PC-9 (cell line): ENCODE data around the gene BANF2. TPM values are rescaled to one million over a fixed set of nuclear protein-coding genes. Genes with fewer than 3 reads are reported as not detected.

Experiments
- BruUV-seq: library from RNA; stranded (reverse); fragments of 400-500 nt; replicated peaks from 2 replicates; lab custom pipeline; 2021; lab: Mats Ljungman, UMichigan
- CTCF ChIA-PET: fragments of 300-600 bp; sonication (Branson Sonifier 250); formaldehyde crosslinking; loops from one replicate; lab custom pipeline; 2022; ENCODE audit warnings: antibody characterized with exemption; lab: Charles Lee
- POLR2A ChIA-PET: fragments of 300-600 bp; sonication (Branson Sonifier 250); formaldehyde crosslinking; loops from one replicate; lab custom pipeline; 2022; ENCODE audit warnings: antibody characterized with exemption; ENCODE audit not compliant: unreplicated experiment; lab: Charles Lee
- DNase-seq, 2 experiments: peaks; one replicate each; pipeline versions ENCODE4 v3.0.0 to v3.0.0-alpha.2; 2015 to 2022; ENCODE audit warnings: mixed read lengths in 1 of 2
- H2AFZ ChIP-seq: fragments of 200-600 bp; sonication (generic); 2 replicates; pipeline ENCODE4 v1.8.1; 2017; ENCODE audit warnings: antibody characterized with exemption
- H3F3A ChIP-seq: fragments of 200-600 bp; sonication (generic); 2 replicates; pipeline ENCODE4 v1.8.1; 2017; ENCODE audit warnings: antibody characterized with exemption, mild to moderate bottlenecking, low read depth; ENCODE audit not compliant: insufficient read depth
- H3K27ac ChIP-seq: fragments of 200-600 bp; sonication (generic); 2 replicates; pipeline ENCODE4 v1.6.1; 2016; ENCODE audit warnings: mixed run types
- H3K27me3 ChIP-seq: fragments of 200-600 bp; sonication (generic); 2 replicates; pipeline ENCODE4 v1.6.1; 2016; ENCODE audit warnings: low read depth, mixed run types; ENCODE audit not compliant: insufficient read depth
- H3K36me3 ChIP-seq: fragments of 200-600 bp; sonication (generic); 2 replicates; pipeline ENCODE4 v1.6.1; 2016; ENCODE audit warnings: low read depth, mixed run types
- H3K4me1 ChIP-seq: fragments of 200-600 bp; sonication (generic); replicated peaks from 2 replicates; pipeline ENCODE4 v1.6.1; 2016; ENCODE audit warnings: mixed run types; ENCODE audit not compliant: insufficient read depth
- H3K4me2 ChIP-seq: fragments of 200-600 bp; sonication (generic); 2 replicates; pipeline ENCODE4 v1.6.1; 2017; ENCODE audit warnings: mixed run types
- H3K4me3 ChIP-seq: fragments of 200-600 bp; sonication (generic); 2 replicates; pipeline ENCODE4 v1.6.1; 2016; ENCODE audit warnings: mixed run types
- H3K79me2 ChIP-seq: fragments of 200-600 bp; sonication (generic); 2 replicates; pipeline ENCODE4 v1.6.1; 2017; ENCODE audit warnings: low read depth, mixed run types
- H3K9me2 ChIP-seq: fragments of 200-600 bp; sonication (generic); 2 replicates; pipeline ENCODE4 v1.8.1; 2017; ENCODE audit warnings: mild to moderate bottlenecking; ENCODE audit not compliant: insufficient read depth
- H3K9me3 ChIP-seq: fragments of 200-600 bp; sonication (generic); 2 replicates; pipeline ENCODE4 v1.8.1; 2016; ENCODE audit warnings: low read depth; ENCODE audit not compliant: insufficient read depth
- H4K20me1 ChIP-seq: fragments of 200-600 bp; sonication (generic); 2 replicates; pipeline ENCODE4 v1.8.1; 2017; ENCODE audit not compliant: insufficient read depth
- CTCF ChIP-seq: fragments of 200-600 bp; sonication (generic); conservative IDR thresholded peaks from 2 replicates; pipeline ENCODE4 v1.6.1; 2017; ENCODE audit warnings: mixed run types, antibody characterized with exemption, mild to moderate bottlenecking, moderate library complexity
- EZH2 ChIP-seq: fragments of 200-600 bp; sonication (generic); IDR thresholded peaks from 2 replicates; pipeline ENCODE4 v1.8.0; 2017; ENCODE audit warnings: antibody characterized with exemption, low read depth
- intact Hi-C: fragments of 100-400 bp; cut with micrococcal nuclease; formaldehyde crosslinking; loops from one replicate; pipeline ENCODE4 v1.10.0; 2022; ENCODE audit not compliant: unreplicated experiment
- total RNA-seq: library from RNA; stranded (reverse); gene quantifications from 2 replicates; pipeline ENCODE4 v1.2.3, GENCODE V29; 2021

Gene BANF2
- total RNA-seq, 1 experiment from 2014 or later, result not detected

GRCh38 chr20:17747431-17747846 is 47.7 kb downstream of the BANF2 start:
- no peak overlapping the region for H2AFZ ChIP-seq
- CTCF ChIA-PET, result no interaction called here
- H3K36me3 ChIP-seq, result no peaks in the 10 kb centered on the region
- no peak overlapping the region for H3K27ac ChIP-seq
- H3K9me3 ChIP-seq, result no peaks in the 10 kb centered on the region
- POLR2A ChIA-PET, result interaction anchor here (0.6 kb wide), 1 partner anchor 65 kb away, joined by 3 read pairs; the partner anchor contains the start of gene RRBP1
- DNase-seq, result peak; percentile 58 to 68
- H3K4me3 ChIP-seq, result no peak overlapping the region; the same call in 1 of the 2 replicates
- TF ChIP-seq EZH2 (no peak), CTCF (no peak)
- no peaks in the 10 kb centered on the region for H3K79me2 ChIP-seq
- peaks cover 22% of the 10 kb centered on the region; the same call in 1 of the 2 replicates for H3K27me3 ChIP-seq
- intact Hi-C loops, result loop anchor here (5.0 kb wide), 1 partner anchor 105 kb away; no protein-coding TSS in a partner anchor
- H3F3A ChIP-seq, result no peaks in the 10 kb centered on the region
- peak overlapping the region; percentile 59 for H3K4me2 ChIP-seq
- no peaks in the 10 kb centered on the region for H4K20me1 ChIP-seq
- peaks cover 5% of the 10 kb centered on the region; the same call in 1 of the 2 replicates for H3K4me1 ChIP-seq
- no peaks in the 10 kb centered on the region for H3K9me2 ChIP-seq
- no TSS peak for BruUV-seq

GRCh38 chr20:17748279-17748678 is 48.5 kb downstream of the BANF2 start:
- POLR2A ChIA-PET, result no interaction called here

GRCh38 chr20:17749626-17749977 is 49.8 kb downstream of the BANF2 start:
- Histone ChIP-seq H3K79me2 (no peaks in the 10 kb centered on the region), H3K4me2 (no peak overlapping the region), H3K27ac (no peak overlapping the region), H3F3A (no peaks in the 10 kb centered on the region), H3K4me3 (no peak overlapping the region), H3K9me3 (no peaks in the 10 kb centered on the region), H2AFZ (no peak overlapping the region), H3K27me3 (peaks cover 34% of the 10 kb centered on the region), H3K4me1 (peaks cover 5% of the 10 kb centered on the region; the same call in 1 of the 2 replicates), H3K9me2 (no peaks in the 10 kb centered on the region), H4K20me1 (no peaks in the 10 kb centered on the region), H3K36me3 (no peaks in the 10 kb centered on the region)
- POLR2A ChIA-PET, result interaction anchor here (0.6 to 0.7 kb wide), 2 partner anchors 23 to 115 kb away, joined by 3 to 4 read pairs; no protein-coding TSS in a partner anchor
- no peak for DNase-seq
- TF ChIP-seq CTCF (no peak), EZH2 (no peak)
- BruUV-seq, result no TSS peak
- CTCF ChIA-PET, result interaction anchor here (0.5 kb wide), 1 partner anchor 68 kb away, joined by 5 read pairs; the partner anchor contains the start of gene RRBP1
- intact Hi-C loops, result loop anchor here (5.0 kb wide), 1 partner anchor 103 kb away; no protein-coding TSS in a partner anchor

More at GRCh38 chr20:17748279-17748678, 48.5 kb downstream of the BANF2 start:
- CTCF ChIA-PET, result no interaction called here
- Histone ChIP-seq H3K79me2 (no peaks in the 10 kb centered on the region), H3F3A (no peaks in the 10 kb centered on the region), H3K9me2 (no peaks in the 10 kb centered on the region), H3K9me3 (no peaks in the 10 kb centered on the region), H3K4me3 (no peak overlapping the region), H3K36me3 (no peaks in the 10 kb centered on the region), H4K20me1 (no peaks in the 10 kb centered on the region), H3K27ac (no peak overlapping the region), H3K4me1 (peaks cover 5% of the 10 kb centered on the region; the same call in 1 of the 2 replicates), H3K27me3 (peaks cover 27% of the 10 kb centered on the region; the same call in 1 of the 2 replicates), H2AFZ (no peak overlapping the region), H3K4me2 (no peak overlapping the region)
- no peak for DNase-seq
- BruUV-seq, result no TSS peak
- intact Hi-C loops, result loop anchor here (5.0 kb wide), 1 partner anchor 104 kb away; no protein-coding TSS in a partner anchor
- TF ChIP-seq EZH2 (no peak), CTCF (no peak)
